SK-N-MC (cell line): ENCODE data around the gene ABCC6.

Experiments
- EZH2 ChIP-seq: fragments of 200-600 bp; sonication (generic); IDR thresholded peaks from one replicate; pipeline ENCODE4 v1.6.1; 2017; ENCODE audit warnings: antibody characterized with exemption
- POLR2AphosphoS5 ChIP-seq: IDR thresholded peaks from 2 replicates; pipeline ENCODE4 v1.6.1; 2012; ENCODE audit warnings: mild to moderate bottlenecking, low read depth, low read length, borderline replicate concordance

DNA sequence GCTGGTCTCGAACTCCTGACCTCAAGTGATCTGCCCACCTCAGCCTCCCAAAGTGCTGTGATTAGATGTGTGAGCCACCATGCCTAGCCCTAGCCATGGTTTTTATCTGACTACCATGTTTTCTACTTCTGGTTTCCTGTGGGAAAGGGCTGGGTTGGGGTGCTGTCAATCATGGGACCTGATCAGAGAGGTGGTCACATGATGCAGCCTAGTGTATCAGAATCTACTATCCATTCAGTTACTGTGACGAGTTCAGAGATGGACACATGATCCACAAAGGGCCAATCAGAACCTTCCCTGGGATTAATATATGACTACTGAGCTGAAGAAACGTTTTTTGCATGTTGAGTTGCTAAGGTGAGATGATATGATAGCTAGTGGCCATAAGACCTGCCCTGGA is 59.1 kb downstream of the ABCC6 start:
- TF ChIP-seq EZH2 (no peak), POLR2AphosphoS5 (no peak)
